ENCODE results near the gene FAM114A2.
A peak's percentile ranks its signal among the peaks of the same experiment; 100 is the strongest.

FAM114A2 gene

DNA sequence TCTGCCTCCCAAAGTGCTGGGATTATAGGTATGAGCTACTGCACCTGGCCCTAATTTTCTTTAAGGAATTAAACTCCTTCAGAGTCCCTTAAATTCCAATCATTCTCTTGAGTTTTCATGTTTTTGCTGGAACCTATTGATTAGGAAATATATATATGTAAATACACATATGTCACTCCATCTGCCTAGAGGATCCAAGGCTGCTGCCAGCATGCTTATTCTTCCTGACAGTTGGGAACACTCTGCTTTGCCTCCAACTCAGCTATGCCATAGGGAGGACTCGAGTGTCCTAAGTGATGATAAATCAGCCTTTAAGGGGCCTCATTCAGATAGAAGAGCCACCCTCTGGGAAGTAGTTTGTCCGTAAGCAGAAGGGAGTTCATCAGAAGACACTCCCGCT is 21.9 kb upstream of the FAM114A2 start:
- H3K9me3 Mint-ChIP-seq: no peaks in the 10 kb centered on the region

DNA sequence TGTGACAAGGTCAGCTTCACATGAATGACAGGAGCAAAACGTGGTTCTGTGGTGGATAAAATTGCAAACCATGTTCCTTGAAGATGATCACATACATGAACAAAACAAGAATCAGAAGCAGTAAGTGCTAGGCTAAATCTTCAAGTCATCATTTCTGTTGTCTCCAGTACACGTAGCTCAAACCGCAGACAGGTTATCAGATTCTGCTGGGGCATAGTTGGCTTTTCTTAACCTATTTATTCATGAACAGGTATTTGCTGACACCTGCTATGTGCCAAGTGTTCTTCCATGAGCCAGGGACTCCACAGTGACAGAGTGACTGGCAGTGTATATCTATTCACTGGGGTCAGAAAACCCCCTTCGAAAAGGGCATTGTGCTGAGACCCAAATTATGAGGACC is 20.9 kb upstream of the FAM114A2 start:
- peaks cover 8% of the 10 kb centered on the region for H3K4me1 Mint-ChIP-seq (ENCODE audit: low read depth)
- no peak overlapping the region for H3K4me3 Mint-ChIP-seq
- H3K36me3 Mint-ChIP-seq (ENCODE audit: low read depth): peaks cover 8% of the 10 kb centered on the region
- no peaks in the 10 kb centered on the region for H3K9me3 Mint-ChIP-seq
- H3K27ac Mint-ChIP-seq: no peak overlapping the region
- peaks cover under 1% of the 10 kb centered on the region for H3K27me3 Mint-ChIP-seq (ENCODE audit: low read depth)

More for the DNA sequence above, 21.9 kb upstream of the FAM114A2 start:
- H3K4me1 Mint-ChIP-seq (ENCODE audit: low read depth): peaks cover 8% of the 10 kb centered on the region
- H3K4me3 Mint-ChIP-seq: no peak overlapping the region
- H3K27me3 Mint-ChIP-seq (ENCODE audit: low read depth): peaks cover 3% of the 10 kb centered on the region
- H3K27ac Mint-ChIP-seq: no peak overlapping the region
- peaks cover 5% of the 10 kb centered on the region for H3K36me3 Mint-ChIP-seq (ENCODE audit: low read depth)

DNA sequence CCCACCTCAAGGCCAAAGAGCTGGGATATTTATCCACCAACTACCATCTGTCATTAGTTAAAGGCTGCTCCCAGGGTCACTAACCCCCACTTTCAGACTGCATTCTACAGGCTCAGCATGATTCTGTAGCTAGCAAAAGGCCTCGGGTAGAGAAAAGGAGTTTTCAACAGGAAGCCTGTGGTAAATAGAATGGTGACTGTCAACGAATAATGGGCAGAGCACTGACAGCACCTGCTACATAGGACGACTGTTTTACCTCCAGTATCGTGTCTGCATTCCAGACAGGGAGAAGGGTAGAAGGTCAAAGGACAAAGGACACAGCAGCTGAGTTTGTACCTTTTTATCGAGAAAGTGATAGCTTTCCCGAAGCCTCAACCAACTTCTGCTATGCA is 20.3 kb upstream of the FAM114A2 start:
- no peak overlapping the region for H3K4me3 Mint-ChIP-seq

DNA sequence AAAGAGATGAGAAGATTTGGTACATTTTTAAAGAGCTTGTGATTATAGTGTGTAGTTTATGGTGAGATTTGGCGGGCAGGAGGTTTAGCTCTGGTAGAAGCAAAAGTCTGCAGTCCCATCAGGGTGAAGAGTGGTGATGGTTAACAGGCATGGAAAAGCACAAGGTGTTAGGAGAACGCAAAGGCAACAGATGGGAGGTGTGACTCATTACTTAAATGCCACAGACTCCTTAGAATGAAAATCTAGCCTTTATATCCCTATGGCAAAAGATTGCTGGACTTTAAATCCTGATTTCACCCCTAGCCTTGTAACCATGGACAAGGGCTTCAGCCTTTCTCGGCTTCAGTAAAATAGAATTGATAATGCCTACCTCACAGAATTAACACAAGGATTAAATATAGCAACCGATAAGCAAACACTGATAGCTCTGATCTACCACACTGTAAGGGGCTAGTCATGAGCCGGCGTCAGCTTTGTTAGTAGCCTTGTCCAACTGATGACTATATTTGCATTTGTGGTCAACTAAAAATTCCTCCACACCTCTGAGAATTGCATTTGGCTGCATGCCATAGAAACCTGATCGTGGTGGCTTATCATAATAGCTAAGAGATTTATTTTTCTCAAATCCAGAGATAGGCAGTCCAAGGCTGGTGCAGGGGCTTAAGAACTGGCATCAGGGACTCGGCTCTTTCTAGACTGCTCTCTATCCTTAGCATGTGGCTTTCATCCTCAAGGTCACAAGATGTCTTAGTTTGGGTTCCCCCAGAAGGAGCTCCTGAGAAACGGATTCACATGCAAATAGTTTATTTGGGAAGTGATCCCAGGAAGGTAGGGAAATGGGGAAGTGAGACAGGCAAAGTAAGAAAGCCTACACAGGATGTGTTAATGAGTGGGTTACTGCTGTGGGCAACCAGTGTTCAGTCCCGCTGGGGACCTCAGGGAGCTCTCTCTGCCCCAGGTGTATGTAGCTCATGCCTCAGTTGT is 19.6 kb upstream of the FAM114A2 start:
- H3K27ac Mint-ChIP-seq: no peak overlapping the region
- H3K4me1 Mint-ChIP-seq (ENCODE audit: low read depth): peaks cover 10% of the 10 kb centered on the region
- H3K36me3 Mint-ChIP-seq (ENCODE audit: low read depth): peaks cover 13% of the 10 kb centered on the region
- H3K9me3 Mint-ChIP-seq: no peaks in the 10 kb centered on the region
- H3K4me3 Mint-ChIP-seq: no peak overlapping the region
- H3K27me3 Mint-ChIP-seq (ENCODE audit: low read depth): no peaks in the 10 kb centered on the region

More for the DNA sequence above, 20.3 kb upstream of the FAM114A2 start:
- H3K4me1 Mint-ChIP-seq (ENCODE audit: low read depth): peaks cover 8% of the 10 kb centered on the region
- no peak overlapping the region for H3K27ac Mint-ChIP-seq
- no peaks in the 10 kb centered on the region for H3K27me3 Mint-ChIP-seq (ENCODE audit: low read depth)
- peaks cover 10% of the 10 kb centered on the region for H3K36me3 Mint-ChIP-seq (ENCODE audit: low read depth)
- H3K9me3 Mint-ChIP-seq: no peaks in the 10 kb centered on the region

DNA sequence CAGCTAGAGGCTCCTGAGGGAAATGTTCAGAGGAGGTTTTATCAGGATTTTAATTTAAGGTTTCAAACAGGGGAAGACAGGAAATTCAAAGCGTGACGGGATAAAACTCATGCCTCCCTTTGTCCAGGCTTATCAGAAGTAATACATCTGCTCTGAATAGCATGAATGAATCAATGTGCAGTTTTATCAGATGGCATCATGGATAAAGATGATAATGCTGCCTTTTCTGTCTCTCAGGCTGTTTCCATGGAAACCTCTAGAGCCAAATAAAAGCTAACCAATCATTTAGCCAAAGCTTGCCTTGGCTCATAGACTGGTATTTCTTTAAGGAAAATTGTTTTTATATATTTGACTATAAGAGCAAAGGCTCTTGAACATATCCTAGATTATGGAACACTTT is 16.5 kb upstream of the FAM114A2 start:
- no peaks in the 10 kb centered on the region for H3K9me3 Mint-ChIP-seq
- H3K36me3 Mint-ChIP-seq (ENCODE audit: low read depth): peaks cover 27% of the 10 kb centered on the region
- H3K27ac Mint-ChIP-seq: no peak overlapping the region
- H3K27me3 Mint-ChIP-seq (ENCODE audit: low read depth): no peaks in the 10 kb centered on the region
- peaks cover 10% of the 10 kb centered on the region for H3K4me1 Mint-ChIP-seq (ENCODE audit: low read depth)
- no peak overlapping the region for H3K4me3 Mint-ChIP-seq

DNA sequence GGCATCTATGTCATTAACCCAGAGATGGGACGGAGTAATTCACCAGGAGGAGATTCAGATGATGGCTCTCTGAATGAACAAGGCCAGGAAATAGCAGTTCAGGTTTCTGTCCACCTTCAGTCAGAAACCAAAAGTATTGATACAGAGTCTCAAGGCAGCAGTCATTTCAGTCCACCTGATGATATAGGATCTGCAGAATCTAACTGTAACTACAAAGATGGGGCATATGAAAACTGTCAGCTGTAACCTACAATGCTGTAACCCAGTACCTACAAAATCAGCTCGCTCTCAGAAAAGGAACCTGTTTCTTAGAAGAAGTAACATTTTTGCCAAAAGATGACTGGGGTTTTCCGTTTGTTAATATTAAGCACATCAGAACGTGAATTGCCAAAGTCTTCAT is 14.8 kb upstream of the FAM114A2 start:
- Mint-ChIP-seq H3K9me3 (no peaks in the 10 kb centered on the region), H3K27me3 (ENCODE audit: low read depth) (no peaks in the 10 kb centered on the region), H3K4me1 (ENCODE audit: low read depth) (peaks cover 3% of the 10 kb centered on the region), H3K27ac (no peak overlapping the region), H3K36me3 (ENCODE audit: low read depth) (peaks cover 35% of the 10 kb centered on the region), H3K4me3 (no peak overlapping the region)

DNA sequence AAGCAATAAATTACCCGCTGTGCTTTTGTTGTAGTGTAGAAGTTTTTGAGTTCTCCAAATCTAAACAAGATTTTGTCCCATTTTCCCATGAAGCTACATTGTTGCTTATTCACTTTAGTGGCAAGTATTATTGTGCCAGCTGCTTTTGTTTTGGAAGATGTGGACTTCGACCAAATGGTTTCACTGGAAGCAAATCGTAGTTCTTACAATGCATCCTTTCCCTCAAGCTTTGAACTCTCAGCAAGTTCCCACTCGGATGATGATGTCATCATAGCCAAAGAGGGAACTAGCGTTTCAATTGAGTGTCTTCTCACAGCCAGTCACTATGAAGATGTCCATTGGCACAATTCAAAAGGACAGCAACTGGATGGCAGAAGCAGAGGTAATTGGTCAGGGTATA is 10.9 kb upstream of the FAM114A2 start:
- H3K36me3 Mint-ChIP-seq (ENCODE audit: low read depth): peaks cover 33% of the 10 kb centered on the region
- H3K27me3 Mint-ChIP-seq (ENCODE audit: low read depth): no peaks in the 10 kb centered on the region
- no peak overlapping the region for H3K4me3 Mint-ChIP-seq
- H3K4me1 Mint-ChIP-seq (ENCODE audit: low read depth): peaks cover 19% of the 10 kb centered on the region
- H3K27ac Mint-ChIP-seq: no peak overlapping the region
- no peaks in the 10 kb centered on the region for H3K9me3 Mint-ChIP-seq

DNA sequence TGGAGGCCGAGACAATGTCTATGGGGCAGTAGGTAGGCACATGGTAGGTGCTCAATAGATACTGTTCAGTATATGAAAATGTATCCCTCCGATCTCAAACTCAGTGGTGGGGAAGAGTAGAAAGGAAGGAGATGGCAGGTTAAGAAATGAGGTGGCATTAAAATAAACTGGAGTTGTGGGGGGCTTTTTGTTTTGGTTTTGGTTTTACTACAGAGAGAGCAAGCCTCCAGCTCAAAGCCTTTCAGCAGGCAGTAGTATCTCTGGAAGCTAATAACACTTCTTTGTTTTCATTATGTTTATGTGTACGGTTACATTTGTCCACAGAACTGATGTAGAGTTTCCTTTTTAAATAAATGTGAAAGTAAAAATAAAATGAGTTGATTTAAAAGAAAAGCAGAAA is 8.6 kb upstream of the FAM114A2 start:
- Mint-ChIP-seq H3K27ac (no peak overlapping the region), H3K9me3 (no peaks in the 10 kb centered on the region), H3K27me3 (ENCODE audit: low read depth) (no peaks in the 10 kb centered on the region), H3K4me3 (no peak overlapping the region), H3K36me3 (ENCODE audit: low read depth) (peaks cover 19% of the 10 kb centered on the region), H3K4me1 (ENCODE audit: low read depth) (peaks cover 28% of the 10 kb centered on the region)

DNA sequence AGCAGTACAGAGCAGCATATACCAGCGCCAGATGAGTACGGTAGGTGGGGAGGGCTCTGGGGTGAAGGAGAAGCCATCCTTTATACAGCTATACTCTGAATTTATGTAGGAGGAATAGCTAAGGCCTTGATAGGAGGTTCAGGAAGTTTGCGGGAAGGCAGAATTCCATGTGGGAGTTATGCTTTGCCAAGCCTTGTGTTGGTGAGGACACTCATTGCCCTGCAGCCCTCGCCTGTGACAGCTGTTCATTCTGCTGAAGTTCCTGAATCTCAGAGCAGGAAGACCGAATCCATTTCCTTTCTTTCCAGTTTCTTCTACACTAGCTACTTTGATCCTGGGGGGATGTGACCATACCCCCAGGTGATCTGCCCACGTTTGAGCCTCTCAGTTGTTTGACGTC is 7.8 kb upstream of the FAM114A2 start:
- H3K4me1 Mint-ChIP-seq (ENCODE audit: low read depth): peaks cover 30% of the 10 kb centered on the region
- H3K27ac Mint-ChIP-seq: no peak overlapping the region
- no peaks in the 10 kb centered on the region for H3K9me3 Mint-ChIP-seq
- H3K4me3 Mint-ChIP-seq: no peak overlapping the region
- peaks cover 18% of the 10 kb centered on the region for H3K36me3 Mint-ChIP-seq (ENCODE audit: low read depth)
- H3K27me3 Mint-ChIP-seq (ENCODE audit: low read depth): no peaks in the 10 kb centered on the region

DNA sequence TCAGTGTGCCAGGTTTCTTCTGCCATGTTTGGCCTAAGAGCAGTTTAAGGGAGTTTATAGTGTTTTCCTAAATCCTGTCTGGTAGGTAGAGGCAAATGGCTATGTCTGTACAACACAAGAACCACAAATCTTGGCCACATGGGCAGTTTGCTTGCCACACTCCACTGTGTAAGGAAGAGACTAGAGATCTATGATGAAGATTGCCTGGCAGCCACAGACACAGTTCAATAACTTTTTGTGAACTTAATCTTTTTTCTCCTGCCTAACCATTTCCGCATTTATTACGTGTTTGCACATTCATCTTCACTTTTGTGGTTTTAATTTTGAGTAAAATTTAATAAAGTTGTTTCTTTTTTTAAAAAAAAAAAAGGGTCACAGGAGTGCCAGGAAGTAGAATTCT is 5.9 kb upstream of the FAM114A2 start:
- H3K4me3 Mint-ChIP-seq: no peak overlapping the region
- no peaks in the 10 kb centered on the region for H3K27me3 Mint-ChIP-seq (ENCODE audit: low read depth)
- H3K4me1 Mint-ChIP-seq (ENCODE audit: low read depth): peaks cover 36% of the 10 kb centered on the region
- H3K27ac Mint-ChIP-seq: no peak overlapping the region
- peaks cover 11% of the 10 kb centered on the region for H3K36me3 Mint-ChIP-seq (ENCODE audit: low read depth)
- no peaks in the 10 kb centered on the region for H3K9me3 Mint-ChIP-seq

DNA sequence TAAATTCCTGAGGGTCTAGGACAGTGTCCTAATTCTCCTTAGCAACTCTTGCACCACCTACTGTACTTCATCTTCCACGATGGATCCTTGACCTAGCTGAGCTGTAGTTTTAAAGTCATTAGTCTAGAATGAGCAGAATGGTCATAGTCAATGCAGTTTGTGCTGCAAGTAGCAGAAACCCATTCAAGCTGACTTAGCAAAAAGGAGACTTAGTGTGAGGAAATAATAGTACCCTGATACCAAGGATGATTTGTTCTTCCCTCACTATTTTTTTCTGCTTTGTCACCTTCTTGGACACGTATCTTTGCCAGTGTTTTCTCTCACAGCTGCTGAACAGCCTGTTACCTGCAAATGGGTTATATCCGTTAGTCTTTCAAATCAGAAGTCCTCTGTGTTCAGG is 5.4 kb upstream of the FAM114A2 start:
- peaks cover 11% of the 10 kb centered on the region for H3K36me3 Mint-ChIP-seq (ENCODE audit: low read depth)
- no peak overlapping the region for H3K27ac Mint-ChIP-seq
- H3K9me3 Mint-ChIP-seq: no peaks in the 10 kb centered on the region
- peaks cover 40% of the 10 kb centered on the region for H3K4me1 Mint-ChIP-seq (ENCODE audit: low read depth)
- no peak overlapping the region for H3K4me3 Mint-ChIP-seq
- no peaks in the 10 kb centered on the region for H3K27me3 Mint-ChIP-seq (ENCODE audit: low read depth)

DNA sequence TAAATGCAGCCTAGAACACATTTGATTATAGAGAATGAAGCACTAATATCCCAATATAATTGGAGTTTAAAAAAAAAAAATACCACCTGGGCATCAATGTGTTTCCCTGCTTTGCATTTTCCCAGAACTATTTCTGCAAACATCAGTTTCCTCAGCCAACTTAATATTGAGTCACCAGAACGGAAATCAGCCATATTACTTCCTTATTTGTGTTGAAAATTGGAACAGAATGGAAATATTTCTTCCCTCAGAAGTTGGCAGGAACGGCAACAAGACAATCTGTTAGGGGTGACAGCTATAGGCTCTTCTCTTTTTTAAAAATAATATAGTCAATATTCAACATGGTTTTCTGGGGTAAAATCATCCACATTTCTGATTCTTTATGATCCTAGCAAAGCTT is 4.1 kb upstream of the FAM114A2 start:
- Mint-ChIP-seq H3K4me1 (ENCODE audit: low read depth) (peaks cover 45% of the 10 kb centered on the region), H3K36me3 (ENCODE audit: low read depth) (peaks cover 12% of the 10 kb centered on the region), H3K9me3 (no peaks in the 10 kb centered on the region), H3K27ac (no peak overlapping the region), H3K27me3 (ENCODE audit: low read depth) (no peaks in the 10 kb centered on the region), H3K4me3 (no peak overlapping the region)

DNA sequence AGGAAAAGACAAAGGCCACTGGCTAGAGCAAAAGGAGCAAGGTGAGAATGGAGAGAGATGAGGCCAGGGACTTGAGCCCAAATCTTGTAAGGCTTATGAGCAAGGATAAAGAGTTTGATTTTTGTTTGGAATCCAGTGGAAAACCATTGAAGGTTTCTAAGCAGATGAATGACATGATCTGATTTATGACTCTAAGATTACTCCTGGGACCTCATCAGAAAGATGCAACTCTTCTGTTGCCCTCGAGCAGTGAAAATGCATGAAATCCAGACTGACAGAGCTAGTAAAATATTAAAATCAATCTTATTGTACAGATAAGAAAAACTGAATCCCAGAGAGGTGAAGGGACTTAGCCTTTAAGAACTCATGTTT is 734 bp upstream of the FAM114A2 start:
- peak overlapping the region; percentile 85 for H3K27ac Mint-ChIP-seq
- H3K4me3 Mint-ChIP-seq: peak overlapping the region; percentile 94
- H3K9me3 Mint-ChIP-seq: no peaks in the 10 kb centered on the region
- peaks cover 9% of the 10 kb centered on the region for H3K36me3 Mint-ChIP-seq (ENCODE audit: low read depth)
- H3K4me1 Mint-ChIP-seq (ENCODE audit: low read depth): peaks cover 36% of the 10 kb centered on the region
- no peaks in the 10 kb centered on the region for H3K27me3 Mint-ChIP-seq (ENCODE audit: low read depth)

DNA sequence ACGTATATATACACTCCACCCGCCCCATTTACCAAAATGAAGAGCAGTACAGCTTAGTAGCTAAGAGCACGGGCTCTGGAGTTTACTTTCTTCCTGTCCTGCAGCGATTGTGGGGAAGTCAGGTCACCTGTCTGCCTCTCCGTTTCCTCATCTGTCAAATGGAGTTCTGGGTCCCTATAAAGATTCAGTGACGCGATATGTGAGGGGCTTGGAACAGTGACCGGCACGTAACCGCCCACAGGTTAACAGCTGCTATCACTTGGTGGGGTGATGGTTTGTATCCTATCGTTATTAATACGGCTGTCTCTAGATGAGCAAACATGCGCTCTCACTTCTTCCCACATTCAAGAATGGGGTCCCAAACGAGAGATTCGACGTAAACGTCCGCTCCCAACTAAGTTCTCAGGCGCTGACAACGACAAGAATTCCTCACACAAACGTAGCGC is 426 bp downstream of the FAM114A2 start:
- H3K36me3 Mint-ChIP-seq (ENCODE audit: low read depth): peaks cover 9% of the 10 kb centered on the region

DNA sequence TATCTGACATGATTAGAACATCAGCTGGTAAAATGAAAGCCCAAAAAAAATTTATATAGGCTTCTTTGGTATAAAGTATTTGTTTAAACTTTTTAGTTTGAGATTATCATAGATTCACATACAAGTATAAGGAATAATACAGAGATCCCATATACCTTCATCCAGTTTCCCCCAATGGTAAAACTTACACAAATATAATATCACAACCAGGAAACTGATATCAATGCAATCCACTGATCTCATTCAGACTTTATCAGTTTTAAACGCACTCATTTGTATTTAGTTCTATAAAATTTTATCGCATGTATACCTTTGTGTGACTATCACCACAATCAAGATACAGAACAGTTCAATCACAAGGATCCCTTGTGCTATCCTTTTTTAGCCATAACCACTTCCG is 3.8 kb downstream of the FAM114A2 start:
- Mint-ChIP-seq H3K27me3 (ENCODE audit: low read depth) (no peaks in the 10 kb centered on the region), H3K27ac (no peak overlapping the region)

More for the DNA sequence above, 426 bp downstream of the FAM114A2 start:
- Mint-ChIP-seq H3K27ac (peak overlapping the region; percentile 85), H3K4me3 (peak overlapping the region; percentile 94), H3K9me3 (no peaks in the 10 kb centered on the region), H3K4me1 (ENCODE audit: low read depth) (peaks cover 30% of the 10 kb centered on the region), H3K27me3 (ENCODE audit: low read depth) (no peaks in the 10 kb centered on the region)

More for the DNA sequence above, 3.8 kb downstream of the FAM114A2 start:
- Mint-ChIP-seq H3K4me1 (ENCODE audit: low read depth) (peaks cover 18% of the 10 kb centered on the region), H3K36me3 (ENCODE audit: low read depth) (peaks cover 9% of the 10 kb centered on the region), H3K4me3 (no peak overlapping the region), H3K9me3 (no peaks in the 10 kb centered on the region)
